Lower leg skin (tissue), 4 donors: ENCODE data around the gene CCNJL. TPM values are rescaled to one million over a fixed set of nuclear protein-coding genes. Genes with fewer than 3 reads are reported as not detected.

Experiments
- DNase-seq, 2 donors: peaks; one replicate each; pipeline ENCODE4 v3.0.0-alpha.2; 2019; ENCODE audit warnings: low spot score in 2 of 2
- H3K4me3 ChIP-seq: fragments of 200-600 bp; sonication (generic); 2 replicates; pipeline ENCODE4 v1.5.1; 2017; ENCODE audit warnings: mild to moderate bottlenecking, low read depth; ENCODE audit not compliant: poor library complexity, severe bottlenecking
- POLR2A ChIP-seq, 2 donors: fragments of 450-650 bp; IDR thresholded peaks; one replicate each; pipeline ENCODE4 v1.6.1; 2016 to 2017; ENCODE audit warnings: antibody characterized with exemption in 2 of 2, mild to moderate bottlenecking in 1 of 2, moderate library complexity in 1 of 2
- WGBS, 2 donors: methylation state at CpG; one replicate each; pipeline ENCODE4 v1.1.5; 2018; 5-methylcytosine and 5-hydroxymethylcytosine counted together
- intact Hi-C: fragments of 100-400 bp; cut with DNase I; formaldehyde crosslinking; loops from one replicate; pipeline ENCODE4 v1.15.0; 2023; ENCODE audit warnings: low total_unique reads
- total RNA-seq, 4 donors: library from RNA; depleted of rRNA; stranded (reverse); fragments of >200 nt; gene quantifications; one replicate each; pipeline ENCODE4 v1.1.0, GENCODE V29; 2016
- TF ChIP-seq, protein P1 (sequence below), 3 donors: fragments of 450-650 bp; IDR thresholded peaks; one replicate each; pipeline ENCODE4 v1.5.1; 2016; ENCODE audit warnings: antibody characterized with exemption in 3 of 3, mild to moderate bottlenecking in 3 of 3, moderate library complexity in 2 of 3

Gene CCNJL
- total RNA-seq, 4 donors from 2014 or later = 0.08 to 0.34 (median 0.22) TPM

DNA sequence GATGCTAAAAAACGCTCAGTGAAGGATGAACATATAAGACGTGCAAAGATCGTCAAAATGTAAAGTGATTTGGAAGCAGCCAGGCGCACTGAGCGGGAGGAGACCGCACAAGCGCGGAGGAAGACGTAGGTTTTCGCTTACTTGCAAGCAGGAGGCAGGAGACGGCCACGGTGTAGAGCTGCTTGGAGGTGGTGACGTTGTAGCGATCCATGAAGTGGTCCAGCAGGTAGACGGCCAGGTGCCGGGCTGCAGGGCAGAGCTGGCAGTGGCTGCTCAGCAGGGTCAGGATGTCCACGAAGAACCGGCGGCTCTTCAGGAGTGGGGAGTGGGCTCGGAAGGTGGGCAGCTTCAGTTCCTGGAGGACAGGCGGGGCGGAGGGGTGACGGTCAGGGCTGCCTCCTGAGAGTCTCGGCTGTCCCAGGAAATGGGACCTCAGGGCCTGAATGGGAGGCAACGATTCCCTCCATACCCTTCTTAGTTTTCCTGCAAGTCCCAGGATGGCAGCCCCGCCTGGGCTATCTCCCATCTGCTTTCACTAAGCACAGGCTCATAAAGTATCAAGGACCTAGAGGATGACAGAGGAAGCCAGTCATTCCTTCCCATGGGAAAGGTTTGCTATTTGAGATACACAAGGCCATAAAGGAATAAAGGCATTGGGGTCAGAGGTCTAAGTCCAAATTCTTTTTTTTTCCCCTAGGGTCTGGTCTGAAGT lies 31.8 kb downstream of the CCNJL start:
- 93% methylated on average over 26 of the region's 26 CpGs for WGBS, 2 donors
- H3K4me3 ChIP-seq = no peak overlapping the region
- no peak for DNase-seq
- intact Hi-C loops = no loop called here
- TF ChIP-seq, protein P1, sequence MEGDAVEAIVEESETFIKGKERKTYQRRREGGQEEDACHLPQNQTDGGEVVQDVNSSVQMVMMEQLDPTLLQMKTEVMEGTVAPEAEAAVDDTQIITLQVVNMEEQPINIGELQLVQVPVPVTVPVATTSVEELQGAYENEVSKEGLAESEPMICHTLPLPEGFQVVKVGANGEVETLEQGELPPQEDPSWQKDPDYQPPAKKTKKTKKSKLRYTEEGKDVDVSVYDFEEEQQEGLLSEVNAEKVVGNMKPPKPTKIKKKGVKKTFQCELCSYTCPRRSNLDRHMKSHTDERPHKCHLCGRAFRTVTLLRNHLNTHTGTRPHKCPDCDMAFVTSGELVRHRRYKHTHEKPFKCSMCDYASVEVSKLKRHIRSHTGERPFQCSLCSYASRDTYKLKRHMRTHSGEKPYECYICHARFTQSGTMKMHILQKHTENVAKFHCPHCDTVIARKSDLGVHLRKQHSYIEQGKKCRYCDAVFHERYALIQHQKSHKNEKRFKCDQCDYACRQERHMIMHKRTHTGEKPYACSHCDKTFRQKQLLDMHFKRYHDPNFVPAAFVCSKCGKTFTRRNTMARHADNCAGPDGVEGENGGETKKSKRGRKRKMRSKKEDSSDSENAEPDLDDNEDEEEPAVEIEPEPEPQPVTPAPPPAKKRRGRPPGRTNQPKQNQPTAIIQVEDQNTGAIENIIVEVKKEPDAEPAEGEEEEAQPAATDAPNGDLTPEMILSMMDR (IDR thresholded peaks at IDR 0.05) = no peak
- no peak for TF ChIP-seq POLR2A (IDR thresholded peaks at IDR 0.05)

DNA sequence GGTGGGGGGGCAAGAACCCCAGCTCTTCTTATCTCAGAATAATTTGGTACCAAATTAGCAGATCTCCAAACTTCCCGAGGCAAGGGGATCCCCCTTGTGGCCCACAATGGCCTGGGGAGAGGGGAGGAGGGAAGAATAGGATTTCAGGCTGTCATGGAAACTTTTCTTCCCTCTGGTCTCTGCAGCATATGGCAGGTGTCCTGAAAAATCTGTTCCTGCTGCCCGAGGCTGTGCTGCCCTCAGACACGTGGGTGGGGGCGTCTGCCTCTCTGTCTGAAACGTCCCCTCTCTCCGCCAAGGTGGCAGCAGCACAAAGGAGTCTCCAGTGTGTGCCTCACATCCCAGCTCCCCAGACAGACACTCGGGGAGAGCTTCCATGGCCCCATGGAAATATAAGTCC lies 34.0 kb downstream of the CCNJL start:
- DNase-seq = no peak
- WGBS, 2 donors = 50 to 58% methylated on average over 7 of the region's 7 CpGs
- TF ChIP-seq POLR2A (IDR thresholded peaks at IDR 0.05) = no peak
- H3K4me3 ChIP-seq = no peak overlapping the region
- intact Hi-C loops = no loop called here

DNA sequence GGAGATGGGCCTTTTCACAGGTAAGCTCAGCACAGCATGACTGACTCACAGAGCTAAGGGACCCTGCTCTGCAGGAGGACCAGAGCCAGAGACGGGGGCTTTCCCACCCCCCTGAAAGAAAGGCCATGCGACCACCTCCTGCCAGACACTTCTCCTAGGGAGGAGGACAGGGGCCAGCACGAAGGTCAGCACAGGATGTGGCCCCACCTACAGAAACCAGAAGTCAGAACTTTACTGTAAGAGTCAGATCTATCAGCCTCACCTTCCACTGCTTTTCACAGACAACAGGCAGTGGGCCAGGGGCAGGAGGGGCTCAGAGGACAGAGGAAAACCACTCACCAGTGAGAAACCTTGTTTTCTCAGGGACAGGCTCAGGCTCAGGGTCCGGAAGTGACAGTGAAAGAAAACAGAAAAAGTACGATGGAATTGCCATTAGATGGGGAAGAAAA lies 37.9 kb downstream of the CCNJL start:
- TF ChIP-seq, protein P1 (IDR thresholded peaks at IDR 0.05) = no peak
- TF ChIP-seq POLR2A (IDR thresholded peaks at IDR 0.05) = no peak
- intact Hi-C loops = no loop called here
- WGBS, 2 donors = 82% methylated on average over 5 of the region's 5 CpGs
- DNase-seq = no peak
- no peak overlapping the region for H3K4me3 ChIP-seq

DNA sequence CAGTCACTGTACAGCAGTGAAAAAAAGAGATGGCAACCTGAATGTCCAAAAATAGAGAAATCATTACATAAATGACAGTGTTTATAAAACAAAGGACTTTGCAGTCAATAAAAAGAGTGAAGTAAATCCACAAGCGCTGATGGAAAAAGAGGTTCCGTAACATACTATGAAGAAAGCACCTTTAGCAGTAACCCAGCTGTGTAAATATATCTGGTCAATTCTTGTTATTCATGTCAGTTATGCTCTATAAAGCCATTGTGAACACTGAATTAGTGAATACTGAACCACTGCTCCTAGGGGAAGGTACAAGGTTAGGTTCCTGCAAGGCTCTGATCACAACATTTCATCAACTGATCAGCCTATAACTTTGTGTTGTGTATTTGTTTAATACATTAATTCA lies 39.5 kb downstream of the CCNJL start:
- intact Hi-C loops = no loop called here
- no peak overlapping the region for H3K4me3 ChIP-seq
- 95 to 98% methylated on average over 2 of the region's 2 CpGs for WGBS, 2 donors
- TF ChIP-seq, protein P1 (IDR thresholded peaks at IDR 0.05) = no peak
- TF ChIP-seq POLR2A (IDR thresholded peaks at IDR 0.05) = no peak
- DNase-seq = no peak

DNA sequence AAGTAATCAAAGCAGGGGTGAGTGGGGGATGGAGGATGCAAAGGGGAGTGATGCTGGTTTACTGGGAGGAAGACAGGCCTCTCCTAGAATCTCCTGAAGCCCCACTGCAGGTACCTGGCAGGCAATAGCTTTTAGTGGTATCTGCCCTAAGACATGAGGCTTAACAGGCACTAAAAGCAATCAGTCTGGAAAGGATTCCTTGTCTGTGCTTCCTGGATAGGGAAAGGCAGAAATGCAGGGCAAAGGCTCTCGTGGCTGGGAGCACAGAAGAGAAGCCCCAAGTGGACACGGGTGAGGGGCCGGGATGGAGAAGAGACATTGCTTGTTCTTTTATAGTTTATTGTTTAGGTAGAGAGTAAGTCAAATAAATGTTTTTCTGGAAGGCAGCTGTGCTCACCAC lies 40.1 kb downstream of the CCNJL start:
- TF ChIP-seq, protein P1 (IDR thresholded peaks at IDR 0.05) = no peak
- no peak for TF ChIP-seq POLR2A (IDR thresholded peaks at IDR 0.05)
- intact Hi-C loops = no loop called here
- DNase-seq = no peak
- 74 to 76% methylated on average over 3 of the region's 3 CpGs for WGBS, 2 donors
- H3K4me3 ChIP-seq = no peak overlapping the region

DNA sequence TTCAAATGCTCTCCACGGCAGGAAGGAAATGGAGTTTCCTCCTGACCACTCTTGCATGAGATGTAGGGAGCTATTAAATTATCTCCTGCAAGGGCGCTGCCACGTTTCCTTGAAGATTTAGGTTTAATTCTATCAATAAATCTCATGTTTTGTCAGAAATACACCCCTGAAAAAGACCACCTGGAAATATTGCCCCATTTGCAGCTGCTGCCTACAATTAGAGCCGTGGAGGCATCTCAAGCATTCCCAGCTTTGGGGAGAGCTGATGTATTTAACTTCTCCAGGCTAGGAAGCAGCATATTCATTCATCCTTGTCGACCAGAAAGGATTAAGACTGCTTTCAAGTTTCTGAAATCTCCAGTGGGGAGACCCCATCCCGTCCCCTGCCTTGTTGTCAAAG lies 40.5 kb downstream of the CCNJL start:
- H3K4me3 ChIP-seq = no peak overlapping the region
- 67 to 69% methylated on average over 6 of the region's 6 CpGs for WGBS, 2 donors
- DNase-seq = no peak
- intact Hi-C loops = no loop called here
- no peak for TF ChIP-seq POLR2A (IDR thresholded peaks at IDR 0.05)
- TF ChIP-seq, protein P1 (IDR thresholded peaks at IDR 0.05) = no peak
